NOMO-1 treated with DMSO at 0.1 percent for 48 hours (cell line): Measurements from ENCODE around the gene MTMR1.

Source experiments
- DNase-seq: peaks from one replicate; lab custom pipeline; 2025; ENCODE audit not compliant: unreplicated experiment; lab: John Stamatoyannopoulos, UW

Gene MTMR1

GRCh38 chrX:150761819-150762216, 68.6 kb downstream of the MTMR1 start:
- DNase-seq, result no peak

- no peak for DNase-seq
Measured at GRCh38 chrX:150762258-150763165, 69.3 kb downstream of the MTMR1 start.

DNA sequence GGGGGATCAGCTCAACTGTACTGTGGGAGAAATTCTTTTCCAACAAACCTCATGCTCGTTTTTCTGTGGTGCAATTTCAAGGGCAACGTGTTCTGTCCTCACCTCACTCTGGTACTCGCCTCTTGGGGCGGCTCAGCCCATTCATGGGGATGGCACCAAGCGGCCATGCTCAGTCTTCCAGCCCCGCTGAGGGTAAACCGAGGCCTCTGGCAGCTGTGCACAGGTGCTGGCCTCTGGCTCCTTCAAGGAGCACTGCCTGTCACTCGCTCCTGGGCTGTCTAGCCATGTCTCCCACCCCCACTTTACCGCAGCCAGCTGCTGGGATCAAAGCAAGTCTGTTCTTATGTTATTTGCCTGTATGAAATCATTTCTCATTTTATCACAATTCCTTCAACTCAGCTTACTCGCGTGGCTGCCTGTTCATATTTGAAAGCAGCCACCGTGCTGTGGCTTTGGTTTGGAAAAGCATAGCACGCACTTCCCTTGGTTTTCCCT, 70.2 kb downstream of the MTMR1 start:
- DNase-seq, result no peak

- DNase-seq, result no peak
Measured at GRCh38 chrX:150763810-150764209, 70.6 kb downstream of the MTMR1 start.

- no peak for DNase-seq
Measured at GRCh38 chrX:150765237-150765636, 72.0 kb downstream of the MTMR1 start.

DNA sequence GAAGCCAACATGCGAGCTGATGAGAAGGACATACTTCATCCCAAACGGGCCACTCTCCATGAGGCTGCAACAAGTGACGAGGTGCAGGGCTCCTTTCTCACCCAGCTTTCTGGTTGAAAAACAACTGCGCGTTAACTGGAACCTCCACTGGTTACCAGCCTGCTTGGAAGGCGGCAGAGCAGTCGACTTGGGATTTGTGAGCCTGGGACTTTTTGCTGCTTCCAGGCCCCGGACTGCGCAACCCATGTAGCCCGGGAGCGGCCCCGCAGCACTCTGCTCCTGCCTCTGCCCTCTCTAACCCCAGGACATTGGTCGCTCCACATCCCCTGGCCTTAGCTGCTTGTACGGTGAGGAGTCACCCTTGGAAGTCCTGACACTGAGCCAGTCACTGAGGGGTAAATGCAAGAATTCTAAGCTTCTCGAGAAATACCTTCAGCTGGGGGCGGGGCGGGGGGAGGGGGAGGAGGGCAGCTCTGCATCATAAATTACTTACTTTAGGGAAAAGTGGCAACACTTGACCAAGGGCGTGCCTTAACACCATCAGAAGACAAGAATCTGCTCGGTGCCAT, 72.7 kb downstream of the MTMR1 start:
- no peak for DNase-seq

- no peak for DNase-seq
Measured at GRCh38 chrX:150766351-150767044, 73.3 kb downstream of the MTMR1 start.

DNA sequence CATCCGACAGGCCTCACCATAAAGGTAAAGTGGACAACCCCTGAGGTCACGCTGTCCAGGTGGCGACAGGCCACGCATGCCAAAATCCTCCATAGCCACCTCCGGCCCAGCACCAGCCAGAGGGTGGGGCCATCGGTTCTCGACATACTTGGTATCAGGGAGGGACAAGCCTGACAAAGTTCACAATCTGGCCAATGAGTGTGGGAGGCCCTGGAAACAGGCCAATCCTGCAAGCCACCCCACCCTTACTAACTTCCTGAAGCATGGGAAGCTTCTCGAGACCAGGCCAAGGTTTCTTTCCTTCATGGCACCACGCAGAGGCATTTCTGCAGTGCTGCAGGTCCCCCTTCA, 73.8 kb downstream of the MTMR1 start:
- no peak for DNase-seq

GRCh38 chrX:150767475-150768131, 74.4 kb downstream of the MTMR1 start:
- DNase-seq, result peak; percentile 74

DNA sequence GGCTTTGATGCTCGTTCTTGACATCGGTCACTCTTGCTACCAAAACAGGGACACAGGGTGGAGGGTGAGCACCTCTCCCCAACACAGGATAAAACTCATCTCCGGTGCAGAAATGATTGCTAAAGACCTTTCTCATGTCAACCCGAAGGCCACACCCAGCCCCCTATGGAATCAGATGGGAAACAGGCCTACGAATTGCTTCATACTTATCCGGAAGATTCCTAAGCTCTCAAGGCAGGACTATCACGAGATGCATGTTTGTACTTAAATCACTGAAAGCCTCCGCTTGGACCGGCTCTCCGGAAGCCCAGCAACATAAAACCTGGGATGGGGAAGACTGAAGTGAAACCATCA, 74.9 kb downstream of the MTMR1 start:
- peak; percentile 33 for DNase-seq

DNA sequence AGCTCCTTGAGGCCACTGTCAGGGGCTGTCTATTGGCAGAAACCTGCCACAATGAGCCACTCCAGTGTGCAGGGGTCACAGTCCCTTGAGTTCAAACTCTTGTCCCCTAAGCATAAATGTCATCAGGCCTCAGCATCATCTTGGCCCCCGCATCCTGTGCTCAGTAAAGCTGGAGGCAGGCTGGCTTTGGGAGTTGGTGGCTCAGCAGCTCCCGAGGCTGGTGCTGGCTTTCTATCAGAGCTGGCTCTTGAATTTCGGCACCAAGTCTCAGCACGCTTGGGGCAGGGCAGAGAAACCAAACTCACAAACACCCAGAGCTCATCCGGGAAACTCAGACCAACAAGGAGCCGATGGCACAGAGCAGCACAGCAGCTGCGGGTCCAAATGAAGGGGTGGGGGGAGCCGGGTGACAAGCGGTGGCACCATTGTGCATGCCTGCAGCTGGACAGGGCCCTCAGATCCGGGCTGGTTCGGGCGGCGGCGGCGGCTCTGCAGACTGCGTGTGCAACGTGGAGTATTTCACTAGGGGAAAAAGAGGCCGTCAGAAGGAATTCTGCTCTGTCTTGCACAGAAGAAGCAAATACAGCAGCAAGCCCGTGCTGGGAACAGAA, 75.5 kb downstream of the MTMR1 start:
- DNase-seq, result no peak

GRCh38 chrX:150769408-150769807, 76.2 kb downstream of the MTMR1 start:
- no peak for DNase-seq

GRCh38 chrX:150770623-150771022, 77.4 kb downstream of the MTMR1 start:
- no peak for DNase-seq

- no peak for DNase-seq
Measured at GRCh38 chrX:150771116-150771515, 77.9 kb downstream of the MTMR1 start.

DNA sequence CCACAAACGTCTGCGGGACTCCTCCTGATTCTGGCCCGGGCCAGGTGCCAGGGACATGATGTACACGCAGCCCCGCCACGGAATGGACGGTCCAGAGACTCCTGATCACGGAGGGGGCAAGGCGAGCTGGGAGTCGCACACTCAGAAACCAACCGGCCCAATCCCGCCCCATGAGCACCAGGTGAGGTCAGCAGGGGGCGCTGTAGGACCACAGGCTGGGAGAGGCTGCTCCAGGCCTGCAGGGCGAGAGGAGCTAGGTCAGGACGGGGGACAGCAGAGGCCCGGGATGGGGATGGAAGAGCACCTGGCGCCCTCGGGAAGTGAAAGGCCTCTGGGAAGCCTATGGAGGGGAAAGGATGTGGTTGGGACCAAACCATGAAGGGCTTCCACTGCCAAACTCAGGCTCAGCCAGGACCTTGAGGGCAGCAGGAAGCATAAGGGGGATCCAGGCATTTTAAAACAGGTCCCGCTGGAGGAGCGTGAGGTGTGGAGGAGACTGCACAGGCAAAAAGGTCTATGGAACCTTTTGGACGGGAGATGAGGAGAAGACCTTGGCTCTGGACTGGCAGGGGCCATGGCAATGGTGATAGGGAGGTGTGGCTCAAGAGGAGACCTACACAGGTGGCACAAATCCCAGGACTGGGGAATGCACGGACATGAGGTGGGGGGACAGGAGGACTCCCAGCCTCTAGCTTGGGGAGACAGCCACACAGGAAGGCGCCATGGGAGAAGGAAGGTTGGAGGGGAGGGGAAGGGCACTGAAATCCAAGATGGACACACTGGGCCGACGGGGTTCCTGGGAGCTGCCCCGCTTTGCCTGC, 79.2 kb downstream of the MTMR1 start:
- DNase-seq, result peak; percentile 30

GRCh38 chrX:150773117-150773516, 79.9 kb downstream of the MTMR1 start:
- DNase-seq, result no peak

DNA sequence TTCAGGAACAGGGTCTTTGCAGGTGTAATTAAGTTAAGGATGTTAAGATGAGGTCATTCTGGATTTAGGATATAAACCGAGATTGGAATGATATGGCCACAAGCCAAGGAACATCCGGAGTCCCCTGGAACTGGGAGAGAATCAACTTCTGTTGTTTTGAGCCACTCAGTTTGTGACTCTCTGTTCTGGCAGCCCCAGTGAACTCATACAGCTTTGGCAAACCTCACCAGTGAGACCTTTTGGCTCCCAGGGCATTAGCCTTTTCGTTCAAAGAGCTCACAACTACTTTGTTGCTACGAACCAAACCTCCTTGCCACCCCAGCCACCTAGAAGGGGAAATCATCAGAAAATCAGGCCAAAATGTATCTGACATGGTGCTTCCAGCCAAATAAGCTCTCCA, 80.4 kb downstream of the MTMR1 start:
- no peak for DNase-seq

GRCh38 chrX:150774798-150775568, 81.8 kb downstream of the MTMR1 start:
- DNase-seq, result no peak

DNA sequence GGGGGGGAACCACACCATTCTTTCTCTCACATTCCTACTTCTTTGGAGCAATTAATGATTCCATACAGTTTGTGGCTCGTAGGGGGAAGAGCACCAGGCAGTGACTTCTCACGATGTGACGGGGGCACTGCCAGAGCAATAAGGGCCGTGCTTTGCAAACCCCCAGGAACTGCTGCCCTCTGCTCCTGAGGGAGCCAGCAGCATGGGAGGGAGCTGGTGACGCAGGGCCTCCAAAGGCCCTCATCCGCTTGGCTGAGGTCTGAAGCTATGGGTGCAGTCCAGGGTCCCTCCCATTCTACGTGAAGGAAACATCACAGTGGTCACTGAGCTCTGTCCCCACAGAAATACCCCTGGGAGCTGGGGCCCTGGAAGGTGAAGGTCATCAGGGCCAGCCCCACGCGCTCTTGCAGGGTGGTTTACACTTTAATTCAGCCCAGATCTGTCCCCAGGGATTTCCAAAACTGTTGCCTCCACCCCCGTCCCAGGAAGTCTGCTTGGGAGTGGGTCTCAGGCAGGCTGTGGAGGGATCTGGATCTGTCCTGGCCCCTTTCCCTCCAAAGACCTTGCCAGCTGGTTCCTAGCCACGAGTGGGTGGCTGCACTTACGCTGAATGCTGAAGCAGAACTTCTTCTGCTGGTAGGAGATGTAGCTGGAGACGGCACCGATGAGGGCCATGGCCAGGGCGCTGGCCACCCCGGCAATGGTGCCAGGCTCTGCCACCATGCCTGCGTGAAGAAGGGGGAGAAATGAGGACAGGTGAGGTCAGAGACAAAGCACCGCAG, 82.6 kb downstream of the MTMR1 start:
- no peak for DNase-seq
